GM13976 (cell line): ENCODE measurements around the gene SIT1.

ENCODE experiments used
- DNase-seq: peaks from one replicate; pipeline ENCODE4 v3.0.0; 2012; ENCODE audit warnings: low spot score
- in situ Hi-C: fragments of 300-500 bp; cut with MboI; formaldehyde crosslinking; loops from one replicate; pipeline ENCODE4 v1.12.0; 2022; ENCODE audit warnings: low sequenced_read_pairs, mixed read lengths, inconsistent platforms; ENCODE audit not compliant: unreplicated experiment
- TF ChIP-seq, protein P1 (sequence below): IDR thresholded peaks from 2 replicates; pipeline ENCODE4 v1.5.1; 2012; ENCODE audit warnings: borderline replicate concordance, mild to moderate bottlenecking; ENCODE audit not compliant: insufficient read depth; ENCODE audit errors: extremely low read depth, missing control alignments, control extremely low read depth

Gene SIT1

DNA sequence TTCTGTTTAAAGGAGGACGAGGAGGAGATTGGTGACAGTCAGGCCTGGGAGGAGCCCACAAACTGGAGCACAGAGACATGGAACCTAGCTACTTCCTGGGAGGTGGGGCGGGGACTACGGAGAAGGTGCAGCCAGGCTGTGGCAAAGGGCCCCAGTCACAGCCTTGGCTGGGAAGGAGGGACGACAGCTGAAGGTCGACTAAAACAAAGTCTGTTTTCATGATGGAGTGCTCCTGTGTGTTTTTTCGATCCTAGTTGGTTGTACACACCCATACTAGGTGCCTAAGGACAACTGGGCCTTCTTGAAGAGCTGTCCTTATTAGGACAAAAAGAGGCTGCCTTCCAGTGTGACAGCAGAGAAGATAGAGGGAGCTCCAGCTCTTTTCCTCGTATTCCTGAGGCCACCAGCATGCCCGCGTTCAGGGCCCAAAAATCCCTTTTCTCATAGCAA is 10.3 kb upstream of the SIT1 start:
- DNase-seq: no peak
- in situ Hi-C loops: no loop called here
- TF ChIP-seq, protein P1, sequence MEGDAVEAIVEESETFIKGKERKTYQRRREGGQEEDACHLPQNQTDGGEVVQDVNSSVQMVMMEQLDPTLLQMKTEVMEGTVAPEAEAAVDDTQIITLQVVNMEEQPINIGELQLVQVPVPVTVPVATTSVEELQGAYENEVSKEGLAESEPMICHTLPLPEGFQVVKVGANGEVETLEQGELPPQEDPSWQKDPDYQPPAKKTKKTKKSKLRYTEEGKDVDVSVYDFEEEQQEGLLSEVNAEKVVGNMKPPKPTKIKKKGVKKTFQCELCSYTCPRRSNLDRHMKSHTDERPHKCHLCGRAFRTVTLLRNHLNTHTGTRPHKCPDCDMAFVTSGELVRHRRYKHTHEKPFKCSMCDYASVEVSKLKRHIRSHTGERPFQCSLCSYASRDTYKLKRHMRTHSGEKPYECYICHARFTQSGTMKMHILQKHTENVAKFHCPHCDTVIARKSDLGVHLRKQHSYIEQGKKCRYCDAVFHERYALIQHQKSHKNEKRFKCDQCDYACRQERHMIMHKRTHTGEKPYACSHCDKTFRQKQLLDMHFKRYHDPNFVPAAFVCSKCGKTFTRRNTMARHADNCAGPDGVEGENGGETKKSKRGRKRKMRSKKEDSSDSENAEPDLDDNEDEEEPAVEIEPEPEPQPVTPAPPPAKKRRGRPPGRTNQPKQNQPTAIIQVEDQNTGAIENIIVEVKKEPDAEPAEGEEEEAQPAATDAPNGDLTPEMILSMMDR: peak; percentile 25

DNA sequence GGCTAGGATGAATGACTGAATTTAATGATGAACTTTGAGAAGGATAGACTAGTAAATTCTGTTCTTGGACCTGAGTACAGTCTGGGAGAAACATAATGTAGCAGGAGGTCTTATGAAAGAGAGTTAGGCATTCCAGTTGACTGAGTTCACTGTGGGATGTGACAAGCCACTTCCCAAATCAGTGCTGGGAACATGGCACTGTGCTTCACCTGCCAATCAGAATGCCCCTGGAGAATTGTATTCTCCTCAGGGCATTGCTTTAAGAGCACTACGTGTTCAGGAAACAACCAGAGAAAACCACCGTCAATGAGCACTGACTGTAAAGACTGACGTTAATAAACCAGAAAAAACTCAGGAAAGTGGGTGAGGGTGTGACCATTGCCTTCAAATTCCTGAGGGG is 8.6 kb upstream of the SIT1 start:
- no peak for DNase-seq
- TF ChIP-seq, protein P1: no peak
- in situ Hi-C loops: no loop called here

DNA sequence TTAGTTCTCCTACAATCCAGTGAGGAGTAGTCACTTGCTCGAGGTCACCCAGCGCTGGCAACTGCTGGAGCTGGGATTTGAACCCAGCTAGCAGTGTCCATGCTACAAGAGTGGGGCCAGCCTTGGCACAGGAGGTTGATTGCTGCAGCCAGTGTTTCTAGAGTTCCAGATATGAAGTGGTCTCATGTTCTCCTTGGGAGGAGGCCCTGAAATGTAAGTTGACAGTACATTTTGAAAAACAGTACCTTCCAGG is 8.2 kb upstream of the SIT1 start:
- no peak for DNase-seq
- in situ Hi-C loops: no loop called here

DNA sequence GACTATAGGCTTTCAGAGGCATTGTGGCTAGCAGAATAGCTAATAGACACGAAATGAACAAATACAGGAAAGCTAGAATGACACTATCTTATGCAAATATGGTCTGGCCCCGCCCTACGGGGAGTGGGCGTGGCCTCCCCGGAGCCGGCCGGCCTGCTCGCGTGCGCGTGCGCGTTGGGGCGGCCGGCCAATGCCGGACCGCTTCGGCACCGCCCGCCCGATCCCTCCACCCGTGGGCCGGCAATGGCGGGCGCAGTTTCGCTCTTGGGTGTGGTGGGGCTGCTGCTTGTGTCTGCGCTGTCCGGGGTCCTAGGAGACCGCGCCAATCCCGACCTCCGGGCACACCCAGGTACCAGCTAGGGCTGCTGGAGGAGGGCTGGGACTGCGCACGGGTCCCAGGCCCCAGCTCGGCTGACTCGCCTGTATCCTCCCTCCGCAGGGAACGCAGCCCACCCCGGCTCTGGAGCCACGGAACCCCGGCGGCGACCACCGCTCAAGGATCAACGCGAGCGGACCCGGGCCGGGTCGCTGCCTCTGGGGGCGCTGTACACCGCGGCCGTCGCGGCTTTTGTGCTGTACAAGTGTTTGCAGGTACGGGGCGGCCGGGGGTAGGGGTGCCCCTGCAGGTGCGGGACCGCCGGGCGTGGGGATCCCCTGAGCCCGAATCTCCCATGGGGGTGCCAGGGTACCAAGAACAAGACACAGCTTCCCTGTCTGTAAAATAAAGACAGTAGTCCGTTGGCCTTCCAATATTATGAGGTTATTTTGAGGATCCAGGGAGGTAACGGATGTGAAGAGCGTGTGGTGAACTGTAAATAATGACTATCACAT is 7.6 kb upstream of the SIT1 start, which contains the start of gene CCDC107:
Gene CCDC107 (plus strand): TSS at position 156 of the 831 bp plus-strand sequence. CDS start 88 bp downstream, at position 244.
- TF ChIP-seq, protein P1: peak; percentile 65
- DNase-seq: peak; percentile 97
- in situ Hi-C loops: no loop called here

More for the DNA sequence above, 8.2 kb upstream of the SIT1 start:
- TF ChIP-seq, protein P1: no peak

DNA sequence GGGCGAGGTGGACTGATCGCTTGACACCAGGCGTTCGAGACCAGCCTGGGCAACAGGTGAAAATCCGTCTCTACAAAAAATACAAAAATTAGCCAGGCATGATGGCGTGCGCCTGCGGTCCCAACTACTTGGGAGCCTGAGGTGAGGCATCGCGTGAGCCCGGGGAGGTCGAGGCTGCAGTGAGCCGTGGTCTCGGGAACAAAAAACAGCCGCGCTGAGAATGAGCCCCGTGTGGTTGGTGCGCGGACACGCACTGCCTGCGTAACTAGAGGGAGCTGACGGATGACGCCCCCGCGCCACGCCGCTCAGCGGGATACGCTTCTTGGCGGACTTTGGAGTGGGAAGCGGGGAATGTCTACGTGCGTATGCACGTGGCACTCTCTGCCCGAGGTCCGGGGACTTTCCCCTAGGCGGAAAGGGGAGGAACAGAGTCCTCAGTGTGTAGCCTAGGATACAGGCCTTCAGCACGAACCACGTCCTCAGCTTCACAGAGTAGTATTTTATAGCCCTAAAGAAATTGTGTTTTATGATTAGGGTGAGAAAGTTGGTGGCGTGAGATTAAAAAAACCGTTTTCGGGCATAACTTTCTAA is 6.9 kb upstream of the SIT1 start, which contains the start of gene RMRP:
Gene RMRP (minus strand): TSS at position 474 of the 591 bp plus-strand sequence.
- TF ChIP-seq, protein P1: no peak
- peak; percentile 93 for DNase-seq
- in situ Hi-C loops: no loop called here

DNA sequence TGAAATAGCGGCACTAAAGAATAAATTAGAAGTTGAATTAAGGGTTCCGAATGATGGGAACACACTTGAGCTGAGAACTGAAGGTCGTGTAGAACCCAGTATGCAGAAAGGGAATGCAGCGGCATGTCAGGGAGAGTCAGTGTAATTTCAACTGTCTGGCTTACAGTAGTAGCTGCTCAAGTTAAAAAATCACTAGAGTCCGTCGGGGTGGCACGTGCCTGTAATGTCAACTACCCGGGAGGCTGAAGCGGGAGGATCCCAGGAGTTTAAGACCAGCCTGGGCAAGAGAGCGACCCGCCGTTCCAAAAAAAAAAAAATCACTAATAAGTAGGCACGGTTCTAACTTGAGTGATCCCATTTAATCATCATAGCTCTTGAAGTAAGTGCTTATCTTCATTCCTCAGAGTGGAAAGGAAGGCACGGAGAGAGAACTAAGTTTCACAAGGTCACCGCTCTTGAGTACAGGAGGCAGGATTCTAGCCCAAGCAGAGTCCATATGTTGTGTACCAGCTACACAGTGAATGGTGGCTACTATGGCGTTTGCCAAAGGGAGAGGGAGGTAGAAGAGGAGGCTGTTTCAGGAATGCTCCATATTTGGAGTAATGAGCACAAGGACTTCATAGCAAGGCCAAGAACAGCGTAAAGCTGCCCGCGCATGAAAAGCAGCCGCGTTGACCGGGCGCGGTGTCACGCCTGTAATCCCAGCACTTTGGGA is 6.3 kb upstream of the SIT1 start:
- in situ Hi-C loops: no loop called here
- TF ChIP-seq, protein P1: no peak

More for the DNA sequence above, 6.3 kb upstream of the SIT1 start:
- DNase-seq: no peak
